Measurements from ENCODE around the gene CLTC.

The CLTC gene

DNA sequence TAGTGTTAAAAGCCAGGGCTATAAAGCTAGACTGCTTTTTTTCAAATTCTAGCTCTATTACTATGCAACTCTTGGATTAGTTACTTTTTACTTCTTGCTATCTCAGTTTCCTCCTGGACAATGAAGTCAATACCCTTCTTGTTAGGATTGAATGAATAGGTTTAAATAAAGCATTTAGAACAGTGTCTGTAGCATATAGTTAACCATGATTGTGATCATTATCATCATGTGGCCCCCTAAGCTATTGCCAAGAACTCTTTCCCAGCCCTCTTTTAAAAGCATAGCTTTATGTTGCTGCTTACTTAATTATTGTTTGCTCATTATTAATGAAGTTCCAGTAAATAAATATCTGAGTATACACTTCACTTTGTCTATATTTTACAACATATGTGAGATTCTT, 92.2 kb downstream of the CLTC start:
- POLR2A ChIA-PET (ENCODE audit: low non-redundant PET): no interaction called here
- no peak for DNase-seq (ENCODE audit: low spot score)
- TF ChIP-seq, protein P1, sequence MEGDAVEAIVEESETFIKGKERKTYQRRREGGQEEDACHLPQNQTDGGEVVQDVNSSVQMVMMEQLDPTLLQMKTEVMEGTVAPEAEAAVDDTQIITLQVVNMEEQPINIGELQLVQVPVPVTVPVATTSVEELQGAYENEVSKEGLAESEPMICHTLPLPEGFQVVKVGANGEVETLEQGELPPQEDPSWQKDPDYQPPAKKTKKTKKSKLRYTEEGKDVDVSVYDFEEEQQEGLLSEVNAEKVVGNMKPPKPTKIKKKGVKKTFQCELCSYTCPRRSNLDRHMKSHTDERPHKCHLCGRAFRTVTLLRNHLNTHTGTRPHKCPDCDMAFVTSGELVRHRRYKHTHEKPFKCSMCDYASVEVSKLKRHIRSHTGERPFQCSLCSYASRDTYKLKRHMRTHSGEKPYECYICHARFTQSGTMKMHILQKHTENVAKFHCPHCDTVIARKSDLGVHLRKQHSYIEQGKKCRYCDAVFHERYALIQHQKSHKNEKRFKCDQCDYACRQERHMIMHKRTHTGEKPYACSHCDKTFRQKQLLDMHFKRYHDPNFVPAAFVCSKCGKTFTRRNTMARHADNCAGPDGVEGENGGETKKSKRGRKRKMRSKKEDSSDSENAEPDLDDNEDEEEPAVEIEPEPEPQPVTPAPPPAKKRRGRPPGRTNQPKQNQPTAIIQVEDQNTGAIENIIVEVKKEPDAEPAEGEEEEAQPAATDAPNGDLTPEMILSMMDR (conservative IDR thresholded peaks at IDR 0.05; ENCODE audit: low read depth): no peak
- H3K27ac ChIP-seq: no peak overlapping the region
- CTCF ChIA-PET: no interaction called here

DNA sequence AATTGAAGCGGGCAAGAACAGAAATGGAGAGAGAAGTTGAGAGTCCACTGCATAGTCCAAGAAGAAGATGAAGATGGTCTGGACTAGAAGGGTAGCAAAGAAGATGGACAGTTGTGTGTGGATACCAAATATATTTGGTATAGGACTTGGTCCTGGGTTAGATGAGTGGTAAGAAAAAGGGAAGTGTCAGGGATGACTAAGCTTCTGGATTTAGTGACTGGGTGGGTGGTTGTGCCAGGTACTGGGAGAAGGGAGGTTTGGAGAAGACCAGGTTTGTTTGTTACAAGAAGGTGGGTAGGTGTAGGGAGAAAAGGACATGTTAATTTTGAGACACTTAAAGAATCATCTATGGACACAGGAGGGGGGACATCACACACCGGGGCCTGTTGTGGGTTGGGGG, 93.2 kb downstream of the CLTC start:
- TF ChIP-seq, protein P1 (conservative IDR thresholded peaks at IDR 0.05; ENCODE audit: low read depth): no peak
- ChIA-PET CTCF (no interaction called here), POLR2A (ENCODE audit: low non-redundant PET) (no interaction called here)
- no peak overlapping the region for H3K27ac ChIP-seq
- no peak for DNase-seq (ENCODE audit: low spot score)

DNA sequence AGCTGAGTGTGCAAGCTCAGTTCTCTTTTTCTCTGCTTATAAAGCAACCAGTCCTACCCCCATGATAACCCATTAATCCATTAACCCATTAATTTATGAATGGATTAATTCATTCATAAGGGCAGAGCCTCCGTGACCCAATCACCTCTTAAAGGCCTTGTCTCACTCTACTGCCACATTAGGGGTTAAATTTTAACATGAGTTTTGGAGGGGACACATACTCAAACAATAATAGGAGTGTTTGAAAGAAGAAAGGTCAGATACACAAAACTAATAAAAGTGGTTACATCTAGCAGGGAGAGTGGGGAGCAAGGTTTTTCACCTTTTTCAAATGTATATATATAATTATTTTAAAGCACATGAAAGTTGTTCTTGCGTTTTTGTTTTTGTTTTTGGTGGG, 94.6 kb downstream of the CLTC start:
- TF ChIP-seq, protein P1 (conservative IDR thresholded peaks at IDR 0.05; ENCODE audit: low read depth): no peak
- POLR2A ChIA-PET (ENCODE audit: low non-redundant PET): no interaction called here
- no peak overlapping the region for H3K27ac ChIP-seq
- DNase-seq (ENCODE audit: low spot score): no peak
- CTCF ChIA-PET: interaction anchor here (0.6 kb wide), 1 partner anchor 33 kb away, joined by 4 read pairs; no protein-coding TSS in a partner anchor

DNA sequence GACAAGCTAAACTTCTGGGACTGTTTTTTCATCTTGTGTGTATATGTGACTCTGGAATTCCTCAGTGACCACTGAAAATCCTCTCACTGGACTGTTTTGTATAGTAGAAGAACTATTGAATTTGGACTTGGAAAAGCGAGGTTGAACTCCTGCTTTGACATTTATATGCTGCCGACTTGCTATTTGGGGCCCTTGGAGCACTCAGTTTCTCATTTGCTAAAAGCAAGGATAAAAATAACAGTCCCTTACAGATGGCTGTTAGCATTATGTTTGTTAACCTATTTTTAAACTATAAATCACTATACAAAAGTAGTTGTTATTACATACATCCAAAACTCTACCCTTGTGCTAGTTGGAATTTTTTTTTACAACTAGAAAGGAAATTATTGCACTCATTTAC, 96.7 kb downstream of the CLTC start:
- DNase-seq (ENCODE audit: low spot score): no peak
- H3K27ac ChIP-seq: no peak overlapping the region
- TF ChIP-seq, protein P1 (conservative IDR thresholded peaks at IDR 0.05; ENCODE audit: low read depth): no peak
- POLR2A ChIA-PET (ENCODE audit: low non-redundant PET): no interaction called here
- CTCF ChIA-PET: no interaction called here

DNA sequence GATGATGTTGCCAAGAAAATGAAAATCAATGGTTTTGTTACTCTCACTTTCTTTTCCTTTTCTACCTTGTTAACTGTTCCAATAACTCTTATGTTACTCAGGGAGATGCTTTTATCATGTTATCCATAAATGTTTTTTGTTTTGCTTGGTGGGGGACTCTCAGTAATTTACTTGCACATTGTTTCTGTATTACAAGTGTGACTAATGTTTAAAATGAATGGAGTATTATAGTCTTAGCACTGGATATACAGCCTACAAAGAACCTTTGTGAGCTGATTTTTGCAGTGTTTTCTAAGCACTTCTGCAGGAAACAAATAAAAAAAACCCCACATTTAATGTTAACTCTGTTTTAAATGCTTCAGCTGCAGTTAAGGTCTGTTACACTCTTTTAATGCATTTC, 99.8 kb downstream of the CLTC start:
- POLR2A ChIA-PET (ENCODE audit: low non-redundant PET): no interaction called here
- CTCF ChIA-PET: no interaction called here
- TF ChIP-seq, protein P1 (conservative IDR thresholded peaks at IDR 0.05; ENCODE audit: low read depth): no peak
- no peak for DNase-seq (ENCODE audit: low spot score)
- H3K27ac ChIP-seq: no peak overlapping the region

DNA sequence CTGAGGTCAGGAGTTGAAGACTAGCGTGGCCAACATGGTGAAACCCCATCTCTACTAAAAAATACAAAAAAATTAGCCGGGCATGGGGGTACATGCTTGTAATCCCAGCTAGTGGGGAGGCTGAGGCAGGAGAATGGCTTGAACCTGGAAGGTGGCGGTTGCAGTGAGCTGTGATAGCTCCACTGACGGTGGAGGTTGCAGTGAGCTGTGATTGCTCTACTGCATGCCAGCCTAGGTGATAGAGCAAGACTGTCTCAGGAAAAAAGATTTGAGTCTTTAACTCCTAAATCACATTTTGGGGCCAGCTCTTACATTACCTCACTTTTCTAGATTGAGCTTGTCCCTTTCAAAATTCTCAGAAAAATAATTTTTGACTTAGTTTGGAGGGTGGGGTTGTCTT, 102.9 kb downstream of the CLTC start:
- no peak overlapping the region for H3K27ac ChIP-seq
- ChIA-PET CTCF (interaction anchor here (0.6 kb wide), 1 partner anchor 110 kb away, joined by 7 read pairs; no protein-coding TSS in a partner anchor), POLR2A (ENCODE audit: low non-redundant PET) (no interaction called here)
- TF ChIP-seq, protein P1 (conservative IDR thresholded peaks at IDR 0.05; ENCODE audit: low read depth): no peak
- DNase-seq (ENCODE audit: low spot score): no peak

DNA sequence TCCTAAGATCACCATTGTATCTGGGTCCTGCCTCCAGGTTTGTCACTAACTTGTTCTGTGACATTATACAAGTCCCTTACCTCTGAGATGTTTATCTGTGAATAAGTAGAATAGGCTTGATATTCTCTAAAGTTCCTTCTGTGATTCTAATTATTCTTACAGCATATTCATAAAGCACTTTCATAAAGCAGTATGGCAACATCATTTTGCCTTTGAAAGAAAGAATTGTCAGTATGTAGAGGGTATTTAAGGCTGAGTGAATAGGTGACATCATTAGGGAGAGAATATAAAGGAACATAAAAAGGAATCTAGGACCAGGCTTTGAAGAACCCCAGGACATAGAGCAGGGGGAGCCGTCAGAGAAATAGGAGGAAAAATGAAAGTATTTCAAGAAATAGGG, 103.3 kb downstream of the CLTC start:
- ChIA-PET CTCF (interaction anchor here (0.6 kb wide), 1 partner anchor 109 kb away, joined by 7 read pairs; no protein-coding TSS in a partner anchor), POLR2A (ENCODE audit: low non-redundant PET) (no interaction called here)
- H3K27ac ChIP-seq: no peak overlapping the region
- TF ChIP-seq, protein P1 (conservative IDR thresholded peaks at IDR 0.05; ENCODE audit: low read depth): no peak
- no peak for DNase-seq (ENCODE audit: low spot score)

Measured in RWPE1 (cell line).